ENCODE data around the gene CTDP1. TPM values are rescaled to one million over a fixed set of nuclear protein-coding genes. Genes with fewer than 3 reads are reported as not detected.

Gene CTDP1
- total RNA-seq, 1 experiment from 2014 or later = 24.9 TPM

- Histone ChIP-seq H3K9me2 (ENCODE audit: insufficient read depth) (no peaks in the 10 kb centered on the region), H4K20me1 (ENCODE audit: insufficient read depth) (no peaks in the 10 kb centered on the region), H3K4me3 (replicated peaks in 1 of 2; ENCODE audit: low read depth in 1 of 2, low read length in 2 of 2) (no peak overlapping the region), H3K36me3 (ENCODE audit: control insufficient read depth in 1 of 2, insufficient read depth in 2 of 2, low read length in 2 of 2) (peaks cover 4 to 19% of the 10 kb centered on the region in 2 experiments; a peak in 3 of 4 replicates), H3K4me2 (ENCODE audit: low read length) (no peak overlapping the region), H3K4me1 (ENCODE audit: control insufficient read depth in 1 of 2, insufficient read depth in 2 of 2, low read length in 2 of 2) (no peaks in the 10 kb centered on the region), H3K79me2 (ENCODE audit: insufficient read depth, low read length) (peaks cover 12% of the 10 kb centered on the region), H3K9ac (ENCODE audit: low read length) (no peak overlapping the region), H3K27me3 (ENCODE audit: insufficient read depth, low read length) (no peaks in the 10 kb centered on the region), H3K27ac (ENCODE audit: low read depth, low read length) (no peak overlapping the region), H3K9me3 (ENCODE audit: control insufficient read depth in 1 of 2, insufficient read depth in 1 of 2, low read depth in 1 of 2, low read length in 2 of 2) (no peaks in the 10 kb centered on the region), H2AFZ (ENCODE audit: low read depth, low read length, poor library complexity, severe bottlenecking) (no peak overlapping the region)
- ChIA-PET CTCF (no interaction called here), RAD21 (ENCODE audit: low non-redundant PET in 1 of 2, low total read pairs in 2 of 2, uncharacterized antibody in 2 of 2, unreplicated experiment in 2 of 2) (no interaction called here), POLR2A (no interaction called here)
- intact Hi-C loops (cut with micrococcal nuclease) = no loop called here
- ATAC-seq (no peak), DNase-seq (ENCODE audit: low read depth, low spot score) (no peak)
- TF ChIP-seq CEBPB (IDR thresholded peaks at IDR 0.05; ENCODE audit: low read depth) = no peak
- no peak for TF ChIP-seq POLR2AphosphoS5 (IDR thresholded peaks at IDR 0.05; ENCODE audit: low read depth, low read length)
- no peak for TF ChIP-seq EZH2phosphoT487 (IDR thresholded peaks at IDR 0.05; ENCODE audit: borderline replicate concordance)
- no TSS peak for BruUV-seq (replicated peaks)
Observed at GRCh38 chr18:79707671-79708070, 28.1 kb downstream of the CTDP1 start.

DNA sequence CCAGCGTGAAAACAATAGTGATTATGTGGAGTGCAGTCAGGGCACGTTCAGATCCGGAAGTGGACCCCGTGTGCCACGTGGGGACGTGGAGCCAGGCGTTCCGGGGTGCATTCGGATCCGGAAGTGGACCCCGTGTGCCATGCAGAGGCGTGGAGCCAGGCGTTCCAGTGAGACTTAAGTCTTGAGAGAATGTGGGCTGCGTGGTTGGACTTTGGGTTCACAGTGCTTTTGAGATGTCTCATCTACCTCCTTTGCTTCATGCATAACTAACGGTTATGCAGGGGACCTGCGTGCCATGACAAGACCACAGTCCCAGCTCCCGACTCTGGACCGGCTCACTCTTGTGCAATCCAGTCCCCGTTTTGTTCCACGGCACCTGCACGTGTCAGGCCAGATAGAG, 28.8 kb downstream of the CTDP1 start:
- TF ChIP-seq CBX3 (IDR thresholded peaks at IDR 0.05; ENCODE audit: low read depth) = no peak
- no peak for TF ChIP-seq ZFX (IDR thresholded peaks at IDR 0.05)
- TF ChIP-seq ATF3 (IDR thresholded peaks at IDR 0.05) = no peak
- TF ChIP-seq, protein P1, sequence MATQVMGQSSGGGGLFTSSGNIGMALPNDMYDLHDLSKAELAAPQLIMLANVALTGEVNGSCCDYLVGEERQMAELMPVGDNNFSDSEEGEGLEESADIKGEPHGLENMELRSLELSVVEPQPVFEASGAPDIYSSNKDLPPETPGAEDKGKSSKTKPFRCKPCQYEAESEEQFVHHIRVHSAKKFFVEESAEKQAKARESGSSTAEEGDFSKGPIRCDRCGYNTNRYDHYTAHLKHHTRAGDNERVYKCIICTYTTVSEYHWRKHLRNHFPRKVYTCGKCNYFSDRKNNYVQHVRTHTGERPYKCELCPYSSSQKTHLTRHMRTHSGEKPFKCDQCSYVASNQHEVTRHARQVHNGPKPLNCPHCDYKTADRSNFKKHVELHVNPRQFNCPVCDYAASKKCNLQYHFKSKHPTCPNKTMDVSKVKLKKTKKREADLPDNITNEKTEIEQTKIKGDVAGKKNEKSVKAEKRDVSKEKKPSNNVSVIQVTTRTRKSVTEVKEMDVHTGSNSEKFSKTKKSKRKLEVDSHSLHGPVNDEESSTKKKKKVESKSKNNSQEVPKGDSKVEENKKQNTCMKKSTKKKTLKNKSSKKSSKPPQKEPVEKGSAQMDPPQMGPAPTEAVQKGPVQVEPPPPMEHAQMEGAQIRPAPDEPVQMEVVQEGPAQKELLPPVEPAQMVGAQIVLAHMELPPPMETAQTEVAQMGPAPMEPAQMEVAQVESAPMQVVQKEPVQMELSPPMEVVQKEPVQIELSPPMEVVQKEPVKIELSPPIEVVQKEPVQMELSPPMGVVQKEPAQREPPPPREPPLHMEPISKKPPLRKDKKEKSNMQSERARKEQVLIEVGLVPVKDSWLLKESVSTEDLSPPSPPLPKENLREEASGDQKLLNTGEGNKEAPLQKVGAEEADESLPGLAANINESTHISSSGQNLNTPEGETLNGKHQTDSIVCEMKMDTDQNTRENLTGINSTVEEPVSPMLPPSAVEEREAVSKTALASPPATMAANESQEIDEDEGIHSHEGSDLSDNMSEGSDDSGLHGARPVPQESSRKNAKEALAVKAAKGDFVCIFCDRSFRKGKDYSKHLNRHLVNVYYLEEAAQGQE (IDR thresholded peaks at IDR 0.05; ENCODE audit: low read depth) = no peak
- no peak for TF ChIP-seq POLR2AphosphoS5 (IDR thresholded peaks at IDR 0.05; ENCODE audit: low read depth, low read length)
- TF ChIP-seq EZH2 (IDR thresholded peaks at IDR 0.05) = no peak
- TF ChIP-seq ZNF274 (IDR thresholded peaks at IDR 0.05; ENCODE audit: low read depth, low read length) = no peak
- no peak for TF ChIP-seq RAD21 (IDR thresholded peaks at IDR 0.05; ENCODE audit: low read depth)
- no peak for TF ChIP-seq SP1 (IDR thresholded peaks at IDR 0.05; ENCODE audit: low read depth)
- TF ChIP-seq TCF7L2 (IDR thresholded peaks at IDR 0.05; ENCODE audit: borderline replicate concordance, extremely low read depth, insufficient read depth, insufficient read length) = no peak
- no peak for TF ChIP-seq SIN3A (IDR thresholded peaks at IDR 0.05; ENCODE audit: low read depth)
- TF ChIP-seq ELF1 (IDR thresholded peaks at IDR 0.05; ENCODE audit: borderline replicate concordance, low read depth) = no peak
- TF ChIP-seq, protein P2, sequence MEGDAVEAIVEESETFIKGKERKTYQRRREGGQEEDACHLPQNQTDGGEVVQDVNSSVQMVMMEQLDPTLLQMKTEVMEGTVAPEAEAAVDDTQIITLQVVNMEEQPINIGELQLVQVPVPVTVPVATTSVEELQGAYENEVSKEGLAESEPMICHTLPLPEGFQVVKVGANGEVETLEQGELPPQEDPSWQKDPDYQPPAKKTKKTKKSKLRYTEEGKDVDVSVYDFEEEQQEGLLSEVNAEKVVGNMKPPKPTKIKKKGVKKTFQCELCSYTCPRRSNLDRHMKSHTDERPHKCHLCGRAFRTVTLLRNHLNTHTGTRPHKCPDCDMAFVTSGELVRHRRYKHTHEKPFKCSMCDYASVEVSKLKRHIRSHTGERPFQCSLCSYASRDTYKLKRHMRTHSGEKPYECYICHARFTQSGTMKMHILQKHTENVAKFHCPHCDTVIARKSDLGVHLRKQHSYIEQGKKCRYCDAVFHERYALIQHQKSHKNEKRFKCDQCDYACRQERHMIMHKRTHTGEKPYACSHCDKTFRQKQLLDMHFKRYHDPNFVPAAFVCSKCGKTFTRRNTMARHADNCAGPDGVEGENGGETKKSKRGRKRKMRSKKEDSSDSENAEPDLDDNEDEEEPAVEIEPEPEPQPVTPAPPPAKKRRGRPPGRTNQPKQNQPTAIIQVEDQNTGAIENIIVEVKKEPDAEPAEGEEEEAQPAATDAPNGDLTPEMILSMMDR (IDR thresholded peaks at IDR 0.05 in 2 of 3, conservative IDR thresholded peaks at IDR 0.05 in 1 of 3; ENCODE audit: borderline replicate concordance in 1 of 3, insufficient read depth in 1 of 3, low read depth in 2 of 3, low read length in 2 of 3) = no peak
- TF ChIP-seq POLR2A (IDR thresholded peaks at IDR 0.05; ENCODE audit: borderline replicate concordance, extremely low read depth, insufficient read depth, insufficient read length) = no peak
- no peak for TF ChIP-seq FOSL1 (IDR thresholded peaks at IDR 0.05; ENCODE audit: low read depth)
- no peak for TF ChIP-seq JUND (IDR thresholded peaks at IDR 0.05)
- TF ChIP-seq EZH2phosphoT487 (IDR thresholded peaks at IDR 0.05; ENCODE audit: borderline replicate concordance) = no peak
- no peaks in the 10 kb centered on the region for H3K9me2 ChIP-seq (ENCODE audit: insufficient read depth)
- H3K27me3 ChIP-seq (ENCODE audit: insufficient read depth, low read length) = no peaks in the 10 kb centered on the region
- H3K4me2 ChIP-seq (ENCODE audit: low read length) = no peak overlapping the region
- H3K4me1 ChIP-seq (ENCODE audit: control insufficient read depth in 1 of 2, insufficient read depth in 2 of 2, low read length in 2 of 2) = no peaks in the 10 kb centered on the region
- intact Hi-C loops (cut with micrococcal nuclease) = no loop called here
- H3K36me3 ChIP-seq (ENCODE audit: control insufficient read depth in 1 of 2, insufficient read depth in 2 of 2, low read length in 2 of 2) = peaks cover 5 to 19% of the 10 kb centered on the region in 2 experiments; a peak in 3 of 4 replicates
- POLR2A ChIA-PET = no interaction called here
- no peak for ATAC-seq
- CTCF ChIA-PET = no interaction called here
- DNase-seq (ENCODE audit: low read depth, low spot score) = no peak
- BruUV-seq (replicated peaks) = no TSS peak
- H2AFZ ChIP-seq (ENCODE audit: low read depth, low read length, poor library complexity, severe bottlenecking) = no peak overlapping the region
- no peaks in the 10 kb centered on the region for H3K9me3 ChIP-seq (ENCODE audit: control insufficient read depth in 1 of 2, insufficient read depth in 1 of 2, low read depth in 1 of 2, low read length in 2 of 2)
- RAD21 ChIA-PET (ENCODE audit: low non-redundant PET in 1 of 2, low total read pairs in 2 of 2, uncharacterized antibody in 2 of 2, unreplicated experiment in 2 of 2) = no interaction called here
- no peak overlapping the region for H3K4me3 ChIP-seq (replicated peaks in 1 of 2; ENCODE audit: low read depth in 1 of 2, low read length in 2 of 2)
- no peaks in the 10 kb centered on the region for H4K20me1 ChIP-seq (ENCODE audit: insufficient read depth)
- peaks cover 5% of the 10 kb centered on the region; the same call in 1 of the 2 replicates for H3K79me2 ChIP-seq (ENCODE audit: insufficient read depth, low read length)
- H3K9ac ChIP-seq (ENCODE audit: low read length) = no peak overlapping the region
- no peak overlapping the region for H3K27ac ChIP-seq (ENCODE audit: low read depth, low read length)
